Measurements from ENCODE around the gene ATP5MG. TPM values are rescaled to one million over a fixed set of nuclear protein-coding genes. Genes with fewer than 3 reads are reported as not detected.
A peak's percentile ranks its signal among the peaks of the same experiment; 100 is the strongest.

Gene ATP5MG
- total RNA-seq, 3 donors from 2014 or later = 45.1 to 66.4 (median 56.0) TPM

- no peak for DNase-seq (ENCODE audit: low spot score in 2 of 2)
- no peak for TF ChIP-seq POLR2AphosphoS5 (IDR thresholded peaks at IDR 0.05)
- no peak for TF ChIP-seq POLR2A (IDR thresholded peaks at IDR 0.05)
- no peak for TF ChIP-seq CTCF (IDR thresholded peaks at IDR 0.05)
- Histone ChIP-seq H3K9me3 (no peaks in the 10 kb centered on the region), H3K27ac (peak overlapping the region; percentile 6 to 8), H3K4me3 (no peak overlapping the region), H3K4me1 (peaks cover 0 to 13% of the 10 kb centered on the region in 2 donors), H3K27me3 (no peaks in the 10 kb centered on the region), H3K36me3 (no peaks in the 10 kb centered on the region)
- intact Hi-C loops (cut with DNase I; ENCODE audit: low total_unique reads) = loop anchor here (5.0 kb wide), 1 partner anchor 770 kb away; no protein-coding TSS in a partner anchor
These were observed 40.9 kb downstream of the ATP5MG start for GRCh38 chr11:118442301-118442700.

- Histone ChIP-seq H3K4me1 (peaks cover 0 to 13% of the 10 kb centered on the region in 2 donors), H3K36me3 (no peaks in the 10 kb centered on the region), H3K4me3 (no peak overlapping the region), H3K9me3 (no peaks in the 10 kb centered on the region), H3K27ac (peak overlapping the region; percentile 6 to 19), H3K27me3 (no peaks in the 10 kb centered on the region)
- no peak for DNase-seq (ENCODE audit: low spot score in 2 of 2)
- intact Hi-C loops (cut with DNase I; ENCODE audit: low total_unique reads) = loop anchor here (5.0 kb wide), 1 partner anchor 769 kb away; no protein-coding TSS in a partner anchor
- TF ChIP-seq POLR2AphosphoS5 (IDR thresholded peaks at IDR 0.05) = no peak
- no peak for TF ChIP-seq POLR2A (IDR thresholded peaks at IDR 0.05)
- no peak for TF ChIP-seq CTCF (IDR thresholded peaks at IDR 0.05)
These were observed 41.6 kb downstream of the ATP5MG start for GRCh38 chr11:118442908-118443589.

GRCh38 chr11:118443590-118444218, 42.3 kb downstream of the ATP5MG start:
- TF ChIP-seq POLR2AphosphoS5 (IDR thresholded peaks at IDR 0.05) (no peak), POLR2A (IDR thresholded peaks at IDR 0.05) (no peak), CTCF (IDR thresholded peaks at IDR 0.05) (no peak)
- no peak for DNase-seq (ENCODE audit: low spot score in 2 of 2)
- Histone ChIP-seq H3K4me3 (no peak overlapping the region), H3K27ac (peak overlapping the region in 1 of 2 donors; percentile 6), H3K27me3 (no peaks in the 10 kb centered on the region), H3K9me3 (no peaks in the 10 kb centered on the region), H3K4me1 (peaks cover 0 to 13% of the 10 kb centered on the region in 2 donors), H3K36me3 (no peaks in the 10 kb centered on the region)
- intact Hi-C loops (cut with DNase I; ENCODE audit: low total_unique reads) = loop anchor here (5.0 kb wide), 1 partner anchor 769 kb away; no protein-coding TSS in a partner anchor

GRCh38 chr11:118447423-118447822, 46.0 kb downstream of the ATP5MG start:
- intact Hi-C loops (cut with DNase I; ENCODE audit: low total_unique reads) = no loop called here
- no peaks in the 10 kb centered on the region for H3K9me3 ChIP-seq
- no peaks in the 10 kb centered on the region for H3K36me3 ChIP-seq
- no peaks in the 10 kb centered on the region for H3K27me3 ChIP-seq
- TF ChIP-seq CTCF (IDR thresholded peaks at IDR 0.05) (no peak), POLR2AphosphoS5 (IDR thresholded peaks at IDR 0.05) (no peak), POLR2A (IDR thresholded peaks at IDR 0.05) (no peak)
- no peak overlapping the region for H3K27ac ChIP-seq
- H3K4me3 ChIP-seq = no peak overlapping the region
- H3K4me1 ChIP-seq = peaks cover 0 to 4% of the 10 kb centered on the region in 2 donors
- no peak for DNase-seq (ENCODE audit: low spot score in 2 of 2)

- H3K27ac ChIP-seq = no peak overlapping the region
- H3K4me1 ChIP-seq = peaks cover 0 to 4% of the 10 kb centered on the region in 2 donors
- no peak for DNase-seq (ENCODE audit: low spot score in 2 of 2)
These were observed 46.9 kb downstream of the ATP5MG start for GRCh38 chr11:118448294-118448693.

More at GRCh38 chr11:118448294-118448693, 46.9 kb downstream of the ATP5MG start:
- H3K9me3 ChIP-seq = no peaks in the 10 kb centered on the region
- intact Hi-C loops (cut with DNase I; ENCODE audit: low total_unique reads) = no loop called here
- no peaks in the 10 kb centered on the region for H3K27me3 ChIP-seq
- H3K4me3 ChIP-seq = no peak overlapping the region
- no peaks in the 10 kb centered on the region for H3K36me3 ChIP-seq
- TF ChIP-seq CTCF (IDR thresholded peaks at IDR 0.05) (no peak), POLR2AphosphoS5 (IDR thresholded peaks at IDR 0.05) (no peak), POLR2A (IDR thresholded peaks at IDR 0.05) (no peak)

All from breast epithelium (tissue), 4 donors.